Measurements from ENCODE around the gene ZDHHC13. TPM values are rescaled to one million over a fixed set of nuclear protein-coding genes. Genes with fewer than 3 reads are reported as not detected.
"Not testable (repeated sequence)": the region's sequence is repeated elsewhere in the genome, so short reads cannot be mapped to it uniquely, and the experiment has no call there.

Gene ZDHHC13
- total and polyA plus RNA-seq, 2 of the 8 experiments (the other 6 are each of a cell fraction or from before 2014, with no cell fraction given), result 22.4 to 24.1 TPM

- not testable (repeated sequence) for H3K14ac ChIP-seq (ENCODE audit: insufficient read length); H3K4ac ChIP-seq (replicated peaks; ENCODE audit: insufficient read length, low read depth, low read length); H4K91ac ChIP-seq (replicated peaks; ENCODE audit: insufficient read length, low read length); H3K36me3 ChIP-seq (ENCODE audit: control insufficient read depth in 2 of 4, insufficient read depth in 4 of 4, low read length in 3 of 4); H2AK5ac ChIP-seq (ENCODE audit: low read depth, low read length); H2BK120ac ChIP-seq (replicated peaks; ENCODE audit: low read depth, low read length); H3K79me1 ChIP-seq (ENCODE audit: low read depth, low read length); H3K4me2 ChIP-seq (ENCODE audit: insufficient read depth in 1 of 2, low read depth in 2 of 2, low read length in 2 of 2); H3K4me1 ChIP-seq (replicated peaks in 1 of 4; ENCODE audit: control insufficient read depth in 3 of 4, insufficient read depth in 4 of 4, low read length in 3 of 4); H3K27ac ChIP-seq (ENCODE audit: low read depth, low read length); H4K5ac ChIP-seq (ENCODE audit: insufficient read length, low read depth, low read length); H2BK5ac ChIP-seq (ENCODE audit: low read depth, low read length); FAIRE-seq; H3K27me3 ChIP-seq (replicated peaks in 1 of 4; ENCODE audit: control insufficient read depth in 3 of 4, extremely low read depth in 1 of 4, insufficient read depth in 3 of 4, low read length in 3 of 4); H3K23ac ChIP-seq (ENCODE audit: insufficient read length); H2AFZ ChIP-seq (ENCODE audit: low read length); H2BK12ac ChIP-seq (ENCODE audit: low read depth, low read length); H2BK20ac ChIP-seq (ENCODE audit: low read length); H3K4me3 ChIP-seq (ENCODE audit: extremely low read depth in 1 of 4, insufficient read depth in 2 of 4, low read depth in 3 of 4, low read length in 4 of 4); H2BK15ac ChIP-seq (ENCODE audit: low read length); H3K18ac ChIP-seq (ENCODE audit: extremely low read depth, low read length); H4K20me1 ChIP-seq (replicated peaks in 1 of 2; ENCODE audit: control insufficient read depth in 1 of 2, insufficient read depth in 2 of 2, low read length in 2 of 2); H3K9ac ChIP-seq (replicated peaks in 1 of 4; ENCODE audit: extremely low read depth in 1 of 4, low read depth in 3 of 4, low read length in 3 of 4); H3K9me3 ChIP-seq (ENCODE audit: insufficient read depth in 2 of 2, low read depth in 1 of 2, low read length in 1 of 2); H3K23me2 ChIP-seq (ENCODE audit: low read depth, low read length); H4K8ac ChIP-seq (ENCODE audit: extremely low read depth, insufficient read depth, low read length); DNase-seq (ENCODE audit: low read depth in 1 of 2, low spot score in 2 of 2); H3K56ac ChIP-seq (replicated peaks; ENCODE audit: insufficient read length, low read depth, low read length)
- H3K79me2 ChIP-seq (ENCODE audit: control insufficient read depth in 1 of 2, insufficient read depth in 2 of 2, low read length in 2 of 2), result peaks cover 0 to 43% of the 10 kb centered on the region in 2 experiments; a peak in 2 of 4 replicates
- ChIA-PET CTCF (ENCODE audit: partially characterized antibody) (interaction anchor here (0.6 to 1.3 kb wide), 4 partner anchors 27 to 619 kb away, joined by 3 read pairs; no protein-coding TSS in a partner anchor), POLR2A (ENCODE audit: partially characterized antibody) (interaction anchor here (0.6 to 1.2 kb wide), 2 partner anchors 23 to 114 kb away, joined by 4 read pairs; partner anchors contain the start of gene E2F8)
- WGBS, 2 experiments (ENCODE audit: extremely low coverage in 1 of 2, insufficient coverage in 1 of 2, insufficient read length in 1 of 2, insufficient replicate concordance in 2 of 2, low coverage in 1 of 2, low lambda C conversion rate in 2 of 2, missing lambda C conversion rate in 1 of 2), result 92% methylated on average over 4 of the region's 4 CpGs; no CpG with 5 or more reads in 1 of the 2 experiments
These were observed 9.8 kb downstream of the ZDHHC13 start for GRCh38 chr11:19126562-19127325.
